ENCODE results near the gene ATP2C2.

Gene ATP2C2

DNA sequence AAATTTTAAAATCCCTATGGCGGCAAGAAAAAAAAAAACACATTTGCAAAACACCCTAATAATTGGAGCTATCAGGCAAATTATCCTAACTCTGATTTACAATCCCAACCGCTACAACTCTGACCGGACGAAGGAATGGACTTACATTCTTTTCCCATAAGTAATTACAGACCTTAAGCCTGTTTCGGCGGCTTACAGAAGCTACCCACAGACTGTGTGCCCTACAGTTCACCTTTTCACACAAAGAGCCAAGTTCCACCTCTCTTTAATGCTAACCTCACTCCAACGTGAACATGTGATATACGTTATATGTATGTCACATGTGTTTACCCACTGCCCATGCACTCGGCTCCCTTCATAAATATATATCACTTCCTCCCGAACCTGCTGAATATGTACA, 144.8 kb downstream of the ATP2C2 start:
- CTCF ChIA-PET, result interaction anchor here (1.4 to 12.1 kb wide), 2 partner anchors 108 to 447 kb away, joined by 3 to 137 read pairs; partner anchors contain the start of gene COTL1
- Histone ChIP-seq H3K27ac (ENCODE audit: extremely low read depth, low read depth, low read length) (no peak overlapping the region), H3K9me3 (ENCODE audit: control insufficient read depth, insufficient read depth, low read depth, low read length) (no peaks in the 10 kb centered on the region), H3K4me3 (ENCODE audit: low read depth, low read length) (no peak overlapping the region), H3K36me3 (ENCODE audit: control insufficient read depth in 2 of 2, insufficient read depth in 1 of 2, low read length in 2 of 2) (no peaks in the 10 kb centered on the region), H3K4me1 (ENCODE audit: control insufficient read depth, insufficient read depth, low read length) (no peaks in the 10 kb centered on the region)
- no peak for TF ChIP-seq HOXD13 (CRISPR knock-in tag; IDR thresholded peaks at IDR 0.05; ENCODE audit: borderline replicate concordance)
- no peak for TF ChIP-seq ZEB2 (tag by site-specific recombination; IDR thresholded peaks at IDR 0.05)
- TF ChIP-seq GLIS2 (tag by site-specific recombination; IDR thresholded peaks at IDR 0.05), result no peak
- TF ChIP-seq ZNF248 (tag by site-specific recombination; IDR thresholded peaks at IDR 0.05), result no peak
- TF ChIP-seq, protein P1, sequence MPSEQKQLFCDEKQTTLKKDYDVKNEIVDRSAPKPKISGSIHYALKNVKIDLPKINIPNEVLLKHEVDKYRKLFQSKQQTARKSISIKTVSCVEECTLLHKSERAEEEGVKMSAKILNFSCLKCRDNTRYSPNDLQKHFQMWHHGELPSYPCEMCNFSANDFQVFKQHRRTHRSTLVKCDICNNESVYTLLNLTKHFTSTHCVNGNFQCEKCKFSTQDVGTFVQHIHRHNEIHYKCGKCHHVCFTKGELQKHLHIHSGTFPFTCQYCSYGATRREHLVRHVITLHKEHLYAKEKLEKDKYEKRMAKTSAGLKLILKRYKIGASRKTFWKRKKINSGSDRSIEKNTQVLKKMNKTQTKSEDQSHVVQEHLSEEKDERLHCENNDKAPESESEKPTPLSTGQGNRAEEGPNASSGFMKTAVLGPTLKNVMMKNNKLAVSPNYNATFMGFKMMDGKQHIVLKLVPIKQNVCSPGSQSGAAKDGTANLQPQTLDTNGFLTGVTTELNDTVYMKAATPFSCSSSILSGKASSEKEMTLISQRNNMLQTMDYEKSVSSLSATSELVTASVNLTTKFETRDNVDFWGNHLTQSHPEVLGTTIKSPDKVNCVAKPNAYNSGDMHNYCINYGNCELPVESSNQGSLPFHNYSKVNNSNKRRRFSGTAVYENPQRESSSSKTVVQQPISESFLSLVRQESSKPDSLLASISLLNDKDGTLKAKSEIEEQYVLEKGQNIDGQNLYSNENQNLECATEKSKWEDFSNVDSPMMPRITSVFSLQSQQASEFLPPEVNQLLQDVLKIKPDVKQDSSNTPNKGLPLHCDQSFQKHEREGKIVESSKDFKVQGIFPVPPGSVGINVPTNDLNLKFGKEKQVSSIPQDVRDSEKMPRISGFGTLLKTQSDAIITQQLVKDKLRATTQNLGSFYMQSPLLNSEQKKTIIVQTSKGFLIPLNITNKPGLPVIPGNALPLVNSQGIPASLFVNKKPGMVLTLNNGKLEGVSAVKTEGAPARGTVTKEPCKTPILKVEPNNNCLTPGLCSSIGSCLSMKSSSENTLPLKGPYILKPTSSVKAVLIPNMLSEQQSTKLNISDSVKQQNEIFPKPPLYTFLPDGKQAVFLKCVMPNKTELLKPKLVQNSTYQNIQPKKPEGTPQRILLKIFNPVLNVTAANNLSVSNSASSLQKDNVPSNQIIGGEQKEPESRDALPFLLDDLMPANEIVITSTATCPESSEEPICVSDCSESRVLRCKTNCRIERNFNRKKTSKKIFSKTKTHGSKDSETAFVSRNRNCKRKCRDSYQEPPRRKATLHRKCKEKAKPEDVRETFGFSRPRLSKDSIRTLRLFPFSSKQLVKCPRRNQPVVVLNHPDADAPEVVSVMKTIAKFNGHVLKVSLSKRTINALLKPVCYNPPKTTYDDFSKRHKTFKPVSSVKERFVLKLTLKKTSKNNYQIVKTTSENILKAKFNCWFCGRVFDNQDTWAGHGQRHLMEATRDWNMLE (tag by site-specific recombination; conservative IDR thresholded peaks at IDR 0.05; ENCODE audit: low read depth), result no peak
- TF ChIP-seq ZNF707 (tag by site-specific recombination; IDR thresholded peaks at IDR 0.05), result no peak
- no peak for TF ChIP-seq ZNF426 (tag by site-specific recombination; IDR thresholded peaks at IDR 0.05)
- no peak for TF ChIP-seq ZNF37A (tag by site-specific recombination; IDR thresholded peaks at IDR 0.05)
- TF ChIP-seq, protein P2, sequence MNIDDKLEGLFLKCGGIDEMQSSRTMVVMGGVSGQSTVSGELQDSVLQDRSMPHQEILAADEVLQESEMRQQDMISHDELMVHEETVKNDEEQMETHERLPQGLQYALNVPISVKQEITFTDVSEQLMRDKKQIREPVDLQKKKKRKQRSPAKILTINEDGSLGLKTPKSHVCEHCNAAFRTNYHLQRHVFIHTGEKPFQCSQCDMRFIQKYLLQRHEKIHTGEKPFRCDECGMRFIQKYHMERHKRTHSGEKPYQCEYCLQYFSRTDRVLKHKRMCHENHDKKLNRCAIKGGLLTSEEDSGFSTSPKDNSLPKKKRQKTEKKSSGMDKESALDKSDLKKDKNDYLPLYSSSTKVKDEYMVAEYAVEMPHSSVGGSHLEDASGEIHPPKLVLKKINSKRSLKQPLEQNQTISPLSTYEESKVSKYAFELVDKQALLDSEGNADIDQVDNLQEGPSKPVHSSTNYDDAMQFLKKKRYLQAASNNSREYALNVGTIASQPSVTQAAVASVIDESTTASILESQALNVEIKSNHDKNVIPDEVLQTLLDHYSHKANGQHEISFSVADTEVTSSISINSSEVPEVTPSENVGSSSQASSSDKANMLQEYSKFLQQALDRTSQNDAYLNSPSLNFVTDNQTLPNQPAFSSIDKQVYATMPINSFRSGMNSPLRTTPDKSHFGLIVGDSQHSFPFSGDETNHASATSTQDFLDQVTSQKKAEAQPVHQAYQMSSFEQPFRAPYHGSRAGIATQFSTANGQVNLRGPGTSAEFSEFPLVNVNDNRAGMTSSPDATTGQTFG (tag by site-specific recombination; IDR thresholded peaks at IDR 0.05; ENCODE audit: borderline replicate concordance), result no peak
- no peak for TF ChIP-seq ZNF48 (tag by site-specific recombination; IDR thresholded peaks at IDR 0.05)
- no peak for TF ChIP-seq ZNF560 (tag by site-specific recombination; IDR thresholded peaks at IDR 0.05; ENCODE audit: borderline replicate concordance)
- TF ChIP-seq ZBTB7A (tag by site-specific recombination; IDR thresholded peaks at IDR 0.05; ENCODE audit: low read depth), result no peak
- TF ChIP-seq ZNF785 (tag by site-specific recombination; IDR thresholded peaks at IDR 0.05), result no peak
- TF ChIP-seq ZNF155 (tag by site-specific recombination; IDR thresholded peaks at IDR 0.05), result no peak
- no peak for TF ChIP-seq ZNF157 (tag by site-specific recombination; IDR thresholded peaks at IDR 0.05)
- no peak for TF ChIP-seq ZNF302 (tag by site-specific recombination; IDR thresholded peaks at IDR 0.05; ENCODE audit: low read depth)
- no peak for TF ChIP-seq ZNF341 (tag by site-specific recombination; IDR thresholded peaks at IDR 0.05; ENCODE audit: low read depth)
- TF ChIP-seq ZNF311 (tag by site-specific recombination; IDR thresholded peaks at IDR 0.05; ENCODE audit: borderline replicate concordance), result no peak
- TF ChIP-seq, protein P3, sequence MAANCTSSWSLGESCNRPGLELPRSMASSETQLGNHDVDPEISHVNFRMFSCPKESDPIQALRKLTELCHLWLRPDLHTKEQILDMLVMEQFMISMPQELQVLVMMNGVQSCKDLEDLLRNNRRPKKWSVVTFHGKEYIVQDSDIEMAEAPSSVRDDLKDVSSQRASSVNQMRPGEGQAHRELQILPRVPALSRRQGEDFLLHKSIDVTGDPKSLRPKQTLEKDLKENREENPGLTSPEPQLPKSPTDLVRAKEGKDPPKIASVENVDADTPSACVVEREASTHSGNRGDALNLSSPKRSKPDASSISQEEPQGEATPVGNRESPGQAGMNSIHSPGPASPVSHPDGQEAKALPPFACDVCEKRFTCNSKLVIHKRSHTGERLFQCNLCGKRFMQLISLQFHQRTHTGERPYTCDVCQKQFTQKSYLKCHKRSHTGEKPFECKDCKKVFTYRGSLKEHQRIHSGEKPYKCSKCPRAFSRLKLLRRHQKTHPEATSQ (tag by site-specific recombination; IDR thresholded peaks at IDR 0.05), result no peak
- no peak for TF ChIP-seq ZNF266 (tag by site-specific recombination; IDR thresholded peaks at IDR 0.05; ENCODE audit: low read depth)
- POLR2A ChIA-PET, result no interaction called here

All from HEK293 (cell line).